ENCODE results near the gene NUBPL.
"Not testable (repeated sequence)": the region's sequence is repeated elsewhere in the genome, so short reads cannot be mapped to it uniquely, and the experiment has no call there.

NUBPL gene

GRCh38 chr14:31749275-31749674, 188.1 kb downstream of the NUBPL start:
- no peak for DNase-seq

- not testable (repeated sequence) for DNase-seq
Observed at GRCh38 chr14:31751047-31751446, 189.8 kb downstream of the NUBPL start.

- no peak for DNase-seq
Observed at GRCh38 chr14:31752867-31753661, 191.9 kb downstream of the NUBPL start.

- no peak for DNase-seq
Observed at GRCh38 chr14:31758941-31759340, 197.7 kb downstream of the NUBPL start.

- no peak for DNase-seq
Observed at GRCh38 chr14:31760277-31760676, 199.1 kb downstream of the NUBPL start.

- DNase-seq = no peak
Observed at GRCh38 chr14:31761325-31761724, 200.1 kb downstream of the NUBPL start.

GRCh38 chr14:31763041-31763440, 201.8 kb downstream of the NUBPL start:
- no peak for DNase-seq

- no peak for DNase-seq
Observed at GRCh38 chr14:31766315-31766892, 205.2 kb downstream of the NUBPL start.

GRCh38 chr14:31768355-31768754, 207.2 kb downstream of the NUBPL start:
- DNase-seq = no peak

GRCh38 chr14:31770271-31770670, 209.1 kb downstream of the NUBPL start:
- no peak for DNase-seq

GRCh38 chr14:31774567-31774966, 213.4 kb downstream of the NUBPL start:
- no peak for DNase-seq

GRCh38 chr14:31777312-31777711, 216.1 kb downstream of the NUBPL start:
- DNase-seq = no peak

GRCh38 chr14:31781578-31781977, 220.4 kb downstream of the NUBPL start:
- DNase-seq = no peak

- no peak for DNase-seq
Observed at GRCh38 chr14:31785574-31785973, 224.4 kb downstream of the NUBPL start.

GRCh38 chr14:31787377-31787776, 226.2 kb downstream of the NUBPL start:
- no peak for DNase-seq

- DNase-seq = no peak
Observed at GRCh38 chr14:31788340-31788739, 227.1 kb downstream of the NUBPL start.

GRCh38 chr14:31792726-31793125, 231.5 kb downstream of the NUBPL start:
- no peak for DNase-seq

GRCh38 chr14:31797946-31798345, 236.7 kb downstream of the NUBPL start:
- DNase-seq = not testable (repeated sequence)

GRCh38 chr14:31802838-31803237, 241.6 kb downstream of the NUBPL start:
- no peak for DNase-seq

GRCh38 chr14:31806249-31806648, 245.0 kb downstream of the NUBPL start:
- DNase-seq = no peak

- not testable (repeated sequence) for DNase-seq
Observed at GRCh38 chr14:31811693-31812628, 250.8 kb downstream of the NUBPL start.

- not testable (repeated sequence) for DNase-seq
Observed at GRCh38 chr14:31813724-31814490, 252.7 kb downstream of the NUBPL start.

- DNase-seq = no peak
Observed at GRCh38 chr14:31819281-31819680, 258.1 kb downstream of the NUBPL start.

All from bone marrow (tissue), 2 donors.